ENCODE data around the gene GNE. TPM values are rescaled to one million over a fixed set of nuclear protein-coding genes. Genes with fewer than 3 reads are reported as not detected.

GNE gene, protein sequence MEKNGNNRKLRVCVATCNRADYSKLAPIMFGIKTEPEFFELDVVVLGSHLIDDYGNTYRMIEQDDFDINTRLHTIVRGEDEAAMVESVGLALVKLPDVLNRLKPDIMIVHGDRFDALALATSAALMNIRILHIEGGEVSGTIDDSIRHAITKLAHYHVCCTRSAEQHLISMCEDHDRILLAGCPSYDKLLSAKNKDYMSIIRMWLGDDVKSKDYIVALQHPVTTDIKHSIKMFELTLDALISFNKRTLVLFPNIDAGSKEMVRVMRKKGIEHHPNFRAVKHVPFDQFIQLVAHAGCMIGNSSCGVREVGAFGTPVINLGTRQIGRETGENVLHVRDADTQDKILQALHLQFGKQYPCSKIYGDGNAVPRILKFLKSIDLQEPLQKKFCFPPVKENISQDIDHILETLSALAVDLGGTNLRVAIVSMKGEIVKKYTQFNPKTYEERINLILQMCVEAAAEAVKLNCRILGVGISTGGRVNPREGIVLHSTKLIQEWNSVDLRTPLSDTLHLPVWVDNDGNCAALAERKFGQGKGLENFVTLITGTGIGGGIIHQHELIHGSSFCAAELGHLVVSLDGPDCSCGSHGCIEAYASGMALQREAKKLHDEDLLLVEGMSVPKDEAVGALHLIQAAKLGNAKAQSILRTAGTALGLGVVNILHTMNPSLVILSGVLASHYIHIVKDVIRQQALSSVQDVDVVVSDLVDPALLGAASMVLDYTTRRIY
- total RNA-seq (2011; cell fraction: chromatin; rRNA removed; ENCODE audit: low replicate concordance), result 24.2 and 26.9 TPM in 2 replicates
- 12.0 and 12.3 TPM in 2 replicates for total RNA-seq (2011; cell fraction: nucleolus; rRNA removed)
- 12.7 and 13.9 TPM in 2 replicates for total RNA-seq (2011; cell fraction: nucleoplasm; rRNA removed)
- total RNA-seq (2014; rRNA removed) (12.0 and 13.3 TPM in 2 replicates), total RNA-seq (2014; rRNA removed; fragmentation: Illumina TruSeq; extraction: Trizol) (15.4 TPM in 2 replicates), total RNA-seq (2015; rRNA removed; fragmentation: Illumina TruSeq; extraction: Trizol) (10.3 and 11.6 TPM in 2 replicates), total RNA-seq (2021) (12.8 and 13.8 TPM in 2 replicates), polyA plus RNA-seq (2011; rRNA removed) (15.9 and 18.6 TPM in 2 replicates), polyA plus RNA-seq (2014; fragmentation: Illumina TruSeq; extraction: Trizol) (13.7 and 14.2 TPM in 2 replicates), polyA plus RNA-seq (2014; fragmentation: Nextera tagmentation; extraction: Ambion mirVana) (1 to 10 TPM; 5.1 to 6.3 TPM), polyA plus RNA-seq (2014; rRNA removed) (9.3 and 11.5 TPM in 2 replicates), polyA minus RNA-seq (2011; rRNA and poly(A)+ RNA removed) (53.9 and 56.0 TPM in 2 replicates), Bru-seq, nascent RNA (percentile 59 among the genes with signal in this experiment), BruChase-seq, experiment 1, labeled RNA remaining after a 2-hour chase (percentile 64 among the genes with signal in this experiment), BruChase-seq, experiment 2, labeled RNA remaining after a 6-hour chase (percentile 67 among the genes with signal in this experiment)
- polyA plus RNA-seq (2011; cell fraction: cytosol; rRNA removed), result 9.7 and 18.0 TPM in 2 replicates
- 6.7 and 7.8 TPM in 2 replicates for polyA plus RNA-seq (2011; cell fraction: nucleus; rRNA removed)
- polyA plus RNA-seq (2012), result 5.8 and 9.4 TPM in 2 replicates
- 13.8 and 18.3 TPM in 2 replicates for polyA minus RNA-seq (2011; cell fraction: cytosol; rRNA and poly(A)+ RNA removed)
- 5.0 and 13.0 TPM in 2 replicates for polyA minus RNA-seq (2011; cell fraction: nucleus; rRNA and poly(A)+ RNA removed)
- long read RNA-seq, experiment 1, full-length matches to known transcripts, result 2 of 11 reads
- long read RNA-seq, experiment 1, partial matches to known transcripts, result 5 of 11 reads
- long read RNA-seq, experiment 1, other reads (novel, unspliced or antisense), result 4 of 11 reads
- long read RNA-seq, experiment 2, partial matches to known transcripts, result 1 of 5 reads
- long read RNA-seq, experiment 2, other reads (novel, unspliced or antisense), result 4 of 5 reads
- long read RNA-seq, experiment 3, partial matches to known transcripts, result 1 of 1 reads
- long read RNA-seq, experiment 3, other reads (novel, unspliced or antisense), result 0 of 1 reads

DNA sequence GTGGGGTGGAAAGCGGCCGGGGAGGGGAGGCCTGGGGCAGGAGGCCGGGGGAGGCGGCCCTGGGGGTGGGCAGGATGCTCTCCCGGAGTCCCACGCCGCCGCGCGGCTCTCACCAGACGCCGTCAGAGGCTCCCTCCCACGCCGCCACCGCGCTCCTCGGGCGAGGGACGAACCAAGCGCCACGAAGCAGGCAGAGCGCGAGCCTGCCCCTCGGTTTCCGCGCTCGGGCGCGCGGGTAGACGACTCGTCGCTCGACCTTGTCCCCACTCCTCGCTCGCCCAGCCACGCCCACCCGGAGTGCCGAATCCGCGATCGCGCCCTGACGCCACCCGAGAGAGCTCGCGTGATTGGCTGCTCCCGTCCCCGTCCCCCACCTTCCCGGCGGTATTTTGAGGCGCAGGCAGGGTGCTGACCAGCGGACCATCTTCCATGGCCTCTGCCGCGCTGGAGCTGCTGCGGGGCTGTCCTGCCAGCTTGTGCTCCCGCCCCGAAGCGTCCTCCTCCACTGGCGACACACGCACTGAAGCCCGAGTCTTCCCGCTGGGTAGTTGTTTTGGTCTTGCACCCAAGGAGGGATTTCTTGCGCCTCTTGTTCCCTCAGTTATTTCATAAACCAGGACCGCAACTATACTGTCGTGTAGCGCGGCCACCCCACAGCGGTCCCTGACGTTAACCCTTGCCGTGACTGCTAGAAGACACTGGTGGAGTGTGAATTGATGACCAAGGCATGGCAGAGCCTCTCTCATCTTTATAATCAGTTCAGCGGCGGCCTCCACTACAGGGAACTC, at the start of gene GNE:
Gene GNE, minus strand, starts transcription at position 241 of the 788 bp plus-strand sequence. CDS start 9,093 bp downstream, outside the sequence.
- Histone ChIP-seq H3K79me2 (ENCODE audit: control insufficient read depth, insufficient read depth, low read length) (peaks cover 24% of the 10 kb centered on the region), H4K20me1 (replicated peaks; ENCODE audit: control insufficient read depth, insufficient read depth, low read length) (no peaks in the 10 kb centered on the region; the same call in 1 of the 2 replicates), H3K4me2 (ENCODE audit: insufficient read depth, low read length) (peak within 1 kb of the TSS; percentile 95), H3K36me3 (ENCODE audit: control insufficient read depth, insufficient read depth, low read length) (no peaks in the 10 kb centered on the region), H3K9me3 (replicated peaks; ENCODE audit: control insufficient read depth, insufficient read depth, low read depth, low read length) (no peaks in the 10 kb centered on the region), H3K9ac (ENCODE audit: insufficient read depth in 1 of 2, low read depth in 2 of 2, low read length in 2 of 2) (peak within 1 kb of the TSS; percentile 69 to 96), H3K4me1 (replicated peaks in 1 of 2; ENCODE audit: control insufficient read depth in 2 of 2, insufficient read depth in 2 of 2, low read length in 2 of 2) (peaks cover 0 to 3% of the 10 kb centered on the region in 2 experiments; a peak in 2 of 5 replicates), H3K27ac (ENCODE audit: extremely low read depth, low read depth, low read length) (peak within 1 kb of the TSS; percentile 68), H3K27me3 (ENCODE audit: control insufficient read depth in 2 of 2, insufficient read depth in 2 of 2, low read length in 2 of 2) (no peaks in the 10 kb centered on the region), H3K9me1 (ENCODE audit: control insufficient read depth, insufficient read depth, low read length) (no peaks in the 10 kb centered on the region), H3K4me3 (peak within 1 kb of the TSS; percentile 80), H2AFZ (ENCODE audit: low read depth, low read length) (peak within 1 kb of the TSS; percentile 83)
- ChIA-PET CTCF (ENCODE audit: low intra/inter-chr PET ratio) (no interaction called here), POLR2A (interaction anchor here (0.6 to 1.6 kb wide), 10 partner anchors 9 to 767 kb away, joined by 3 to 7 read pairs (median 3); no protein-coding TSS in a partner anchor)
- 2% methylated on average over 19 of the region's 73 CpGs for WGBS (ENCODE audit: insufficient coverage, low coverage, missing lambda C conversion rate)
- in situ Hi-C loops (cut with MboI), result no loop called here
- ATAC-seq, result peak; percentile 97
- intact Hi-C loops (cut with micrococcal nuclease), result no loop called here
- DNase-seq (ENCODE audit: extremely low read depth in 1 of 4, low spot score in 3 of 4), result peak; percentile 89 to 96 (median 92)
- peak; percentile 93 for FAIRE-seq
- BruUV-seq (replicated peaks), result TSS peak; percentile 80
- peak; percentile 72 for TF ChIP-seq VEZF1 (CRISPR knock-in tag; IDR thresholded peaks at IDR 0.05)
- TF ChIP-seq CTBP1 (IDR thresholded peaks at IDR 0.05; ENCODE audit: borderline replicate concordance), result peak; percentile 62; the same call in 1 of the 2 replicates
- TF ChIP-seq ERF (CRISPR knock-in tag; IDR thresholded peaks at IDR 0.05), result no peak
- TF ChIP-seq ZNF212 (CRISPR knock-in tag; IDR thresholded peaks at IDR 0.05), result no peak
- peak in 1 of 2 experiments; percentile 12; a peak in 1 of 3 replicates for TF ChIP-seq CBX3 (IDR thresholded peaks at IDR 0.05; ENCODE audit: borderline replicate concordance in 1 of 2, low read length in 2 of 2)
- no peak for TF ChIP-seq FUS (optimal IDR thresholded peaks at IDR 0.05; ENCODE audit: low read depth, low read length)
- no peak for TF ChIP-seq MIER1 (IDR thresholded peaks at IDR 0.05; ENCODE audit: low read depth)
- no peak for TF ChIP-seq POLR3G (IDR thresholded peaks at IDR 0.05; ENCODE audit: extremely low read depth, insufficient read length, insufficient replicate concordance)
- TF ChIP-seq ZNF76 (CRISPR knock-in tag; IDR thresholded peaks at IDR 0.05; ENCODE audit: borderline replicate concordance), result no peak
- TF ChIP-seq KLF10 (CRISPR knock-in tag; IDR thresholded peaks at IDR 0.05), result no peak
- no peak for TF ChIP-seq TAL1 (IDR thresholded peaks at IDR 0.05)
- no peak for TF ChIP-seq CHCHD3 (CRISPR knock-in tag; IDR thresholded peaks at IDR 0.05)

Data from K562 (cell line).